Peyer's patch (tissue), 4 donors: ENCODE data around the gene LMF1.

Experiments
- CTCF ChIP-seq, 6 experiments: fragments of 450-650 bp in 4 of 6; fragments of 200-600 bp in 2 of 6; sonication (generic) in 1 of 6; IDR thresholded peaks; one replicate each; pipeline ENCODE4 v1.5.1; 2017 to 2019; ENCODE audit warnings: antibody characterized with exemption in 6 of 6, mild to moderate bottlenecking in 3 of 6, moderate library complexity in 1 of 6
- POLR2A ChIP-seq, 2 donors: fragments of 450-650 bp; IDR thresholded peaks; one replicate each; pipeline ENCODE4 v1.5.1; 2017; ENCODE audit warnings: antibody characterized with exemption in 2 of 2, mild to moderate bottlenecking in 2 of 2, moderate library complexity in 2 of 2

DNA sequence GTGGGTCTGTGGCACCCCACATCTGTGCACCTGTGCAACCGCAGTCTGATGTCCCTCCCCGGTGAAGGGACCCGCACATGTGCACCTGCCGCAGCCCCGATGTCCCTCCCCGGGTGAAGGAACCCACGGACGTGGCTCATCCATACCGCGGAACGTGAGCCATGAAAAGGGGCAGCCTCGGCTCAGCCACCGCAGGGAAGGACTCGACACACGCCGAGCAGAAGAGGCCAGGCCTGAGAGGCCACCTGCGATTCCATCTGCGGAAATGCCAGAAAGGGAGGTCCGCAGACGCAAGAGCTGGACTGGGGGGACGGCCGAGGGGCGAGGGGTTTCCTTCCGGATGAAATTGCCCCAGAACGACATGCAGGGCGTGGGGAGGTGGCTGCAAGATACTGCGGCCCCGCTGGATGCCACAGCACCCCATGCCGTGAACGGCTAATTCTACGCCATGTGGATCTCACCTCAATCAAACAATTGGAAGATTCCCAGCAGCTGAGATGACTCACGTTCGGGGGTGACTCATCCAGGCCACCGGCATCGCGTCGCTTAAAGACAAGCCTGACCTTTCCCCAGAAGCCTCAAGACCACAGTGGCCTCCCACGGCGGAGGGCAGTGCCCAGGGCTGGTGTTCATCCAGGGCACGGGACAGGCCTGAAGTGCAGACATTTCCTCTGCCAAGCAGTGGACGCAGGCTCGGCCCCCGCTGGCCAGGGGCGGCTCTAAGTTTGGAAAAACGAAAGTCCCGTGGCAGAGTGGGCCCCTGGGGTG is 31.8 kb upstream of the LMF1 start:
- TF ChIP-seq CTCF (IDR thresholded peaks at IDR 0.05) = no peak
- no peak for TF ChIP-seq POLR2A (IDR thresholded peaks at IDR 0.05)
